D341Med (cell line): Measurements from ENCODE around the gene SH3RF1.

Experiments used
- DNase-seq: peaks from one replicate; pipeline ENCODE4 v3.0.0; 2012; ENCODE audit warnings: low spot score

SH3RF1 gene

GRCh38 chr4:169275180-169275579, 4.4 kb upstream of the SH3RF1 start:
- DNase-seq, result no peak

- DNase-seq, result no peak
Measured at GRCh38 chr4:169274033-169274432, 3.3 kb upstream of the SH3RF1 start.

- no peak for DNase-seq
Measured at GRCh38 chr4:169272265-169272886, 1.6 kb upstream of the SH3RF1 start.

- DNase-seq, result no peak
Measured at GRCh38 chr4:169271692-169272007, 894 bp upstream of the SH3RF1 start.

GRCh38 chr4:169269916-169270809, 593 bp downstream of the SH3RF1 start:
- DNase-seq, result peak; percentile 87

GRCh38 chr4:169268951-169269760, 1.6 kb downstream of the SH3RF1 start:
- no peak for DNase-seq

GRCh38 chr4:169267070-169267469, 3.7 kb downstream of the SH3RF1 start:
- no peak for DNase-seq

- DNase-seq, result no peak
Measured at GRCh38 chr4:169266661-169267060, 4.1 kb downstream of the SH3RF1 start.

GRCh38 chr4:169266081-169266480, 4.7 kb downstream of the SH3RF1 start:
- DNase-seq, result no peak

- DNase-seq, result no peak
Measured at GRCh38 chr4:169263791-169264392, 6.9 kb downstream of the SH3RF1 start.

GRCh38 chr4:169260217-169260866, 10.4 kb downstream of the SH3RF1 start:
- no peak for DNase-seq

GRCh38 chr4:169259271-169259670, 11.5 kb downstream of the SH3RF1 start:
- no peak for DNase-seq

GRCh38 chr4:169258141-169258540, 12.6 kb downstream of the SH3RF1 start:
- no peak for DNase-seq

- no peak for DNase-seq
Measured at GRCh38 chr4:169256856-169257761, 13.6 kb downstream of the SH3RF1 start.

GRCh38 chr4:169256101-169256612, 14.6 kb downstream of the SH3RF1 start:
- no peak for DNase-seq

- no peak for DNase-seq
Measured at GRCh38 chr4:169254546-169254983, 16.2 kb downstream of the SH3RF1 start.

- DNase-seq, result no peak
Measured at GRCh38 chr4:169253904-169254303, 16.9 kb downstream of the SH3RF1 start.

GRCh38 chr4:169253113-169253671, 17.6 kb downstream of the SH3RF1 start:
- no peak for DNase-seq

GRCh38 chr4:169252339-169253112, 18.2 kb downstream of the SH3RF1 start:
- DNase-seq, result no peak
